K562 (cell line): ENCODE results near the gene UBE3B. TPM values are rescaled to one million over a fixed set of nuclear protein-coding genes. Genes with fewer than 3 reads are reported as not detected.

Source experiments
- CSDE1 ChIP-seq, 2 experiments: fragments of 450-650 bp; IDR thresholded peaks; 2 replicates each; pipeline ENCODE4 v1.6.1; 2016; ENCODE audit warnings: mild to moderate bottlenecking in 1 of 2
- MAFG ChIP-seq: fragments of 450-650 bp; conservative IDR thresholded peaks from 2 replicates; pipeline ENCODE4 v1.6.1; 2016; ENCODE audit warnings: missing genetic modification characterization, missing compliant biosample characterization
- MGA ChIP-seq: fragments of 450-650 bp; IDR thresholded peaks from 2 replicates; pipeline ENCODE4 v1.6.1; 2016; ENCODE audit warnings: mild to moderate bottlenecking, moderate library complexity
- MLX ChIP-seq, 2 experiments: fragments of 450-650 bp in 1 of 2; sonication (generic) in 1 of 2; formaldehyde crosslinking; conservative IDR thresholded peaks; 2 replicates each; pipeline versions ENCODE4 v1.4.0 to v1.8.1; 2020 to 2022; ENCODE audit warnings: mild to moderate bottlenecking in 1 of 2, missing genetic modification reagents in 1 of 2
- MTF1 ChIP-seq: fragments of 250-450 bp; sonication (Bioruptor Pico); IDR thresholded peaks from 2 replicates; pipeline ENCODE4 v1.9.0; 2021; ENCODE audit warnings: moderate library complexity, mild to moderate bottlenecking, inconsistent platforms, borderline replicate concordance
- NFYB ChIP-seq: IDR thresholded peaks from 2 replicates; pipeline ENCODE4 v1.6.1; 2011; ENCODE audit warnings: mild to moderate bottlenecking, moderate library complexity; ENCODE audit not compliant: insufficient read length; ENCODE audit errors: extremely low read depth
- RFX1 ChIP-seq: fragments of 450-650 bp; IDR thresholded peaks from 2 replicates; pipeline ENCODE4 v1.6.1; 2016; ENCODE audit warnings: mild to moderate bottlenecking, moderate library complexity
- THAP12 ChIP-seq: fragments of 250-450 bp; sonication (Bioruptor Pico); IDR thresholded peaks from 2 replicates; pipeline ENCODE4 v1.9.0; 2021; ENCODE audit warnings: mild to moderate bottlenecking, inconsistent platforms
- THRB ChIP-seq: fragments of 450-650 bp; formaldehyde crosslinking; conservative IDR thresholded peaks from 2 replicates; pipeline ENCODE4 v1.4.0; 2022; ENCODE audit warnings: mild to moderate bottlenecking, missing genetic modification characterization
- USF2 ChIP-seq: sonication (generic); formaldehyde crosslinking; IDR thresholded peaks from 2 replicates; pipeline ENCODE4 v1.5.0; 2020; ENCODE audit warnings: missing genetic modification reagents
- polyA plus RNA-seq, 8 experiments: library from polyadenylated mRNA; depleted of rRNA in 4 of 8; stranded (reverse) in 5 of 8; unstranded in 3 of 8; fragments of >200 nt; fragmentation: Nextera tagmentation in 2 of 8; fragmentation: Illumina TruSeq in 1 of 8; extraction: Ambion mirVana in 2 of 8; extraction: Trizol in 1 of 8; gene quantifications; 2 replicates each; pipeline versions ENCODE4 v1.2.1 to v1.2.3, GENCODE V29; 2011 to 2014; ENCODE audit warnings: inconsistent platforms in 1 of 8, missing spikeins in 1 of 8
- total RNA-seq, 7 experiments: library from RNA; depleted of rRNA in 6 of 7; stranded (reverse); fragments of >200 nt in 6 of 7; fragmentation: Illumina TruSeq in 2 of 7; extraction: Trizol in 2 of 7; gene quantifications; 2 replicates each; pipeline versions ENCODE4 v1.2.1 to v1.2.3, GENCODE V29; 2011 to 2021; ENCODE audit warnings: low replicate concordance in 1 of 7

Gene UBE3B
- total and polyA plus RNA-seq, 9 of the 15 experiments (the other 6 are each of a cell fraction or from before 2014, with no cell fraction given), result 7.6 to 23.6 (median 15.5) TPM

GRCh38 chr12:109537136-109537535, 59.7 kb downstream of the UBE3B start (continued):
- no peak for TF ChIP-seq MGA
- TF ChIP-seq THAP12 (CRISPR knock-in tag), result no peak
- no peak for TF ChIP-seq THRB (CRISPR knock-in tag)
- no peak for TF ChIP-seq USF2 (CRISPR knock-in tag)
- no peak for TF ChIP-seq CSDE1 (IDR thresholded peaks at IDR 0.05)
- TF ChIP-seq MAFG (tag), result no peak
- no peak for TF ChIP-seq NFYB
- no peak for TF ChIP-seq MLX (CRISPR knock-in tag; conservative IDR thresholded peaks at IDR 0.05)
- TF ChIP-seq RFX1, result no peak
- TF ChIP-seq MTF1, result no peak
